ENCODE results near the gene ENPP6. TPM values are rescaled to one million over a fixed set of nuclear protein-coding genes. Genes with fewer than 3 reads are reported as not detected.
"Not testable (repeated sequence)": the region's sequence is repeated elsewhere in the genome, so short reads cannot be mapped to it uniquely, and the experiment has no call there.

ENPP6 gene
- polyA plus RNA-seq, 3 donors: 4.0 to 9.4 (median 7.9) TPM

GRCh38 chr4:184151988-184152485 lies 65.6 kb downstream of the ENPP6 start:
- no peak for DNase-seq

DNA sequence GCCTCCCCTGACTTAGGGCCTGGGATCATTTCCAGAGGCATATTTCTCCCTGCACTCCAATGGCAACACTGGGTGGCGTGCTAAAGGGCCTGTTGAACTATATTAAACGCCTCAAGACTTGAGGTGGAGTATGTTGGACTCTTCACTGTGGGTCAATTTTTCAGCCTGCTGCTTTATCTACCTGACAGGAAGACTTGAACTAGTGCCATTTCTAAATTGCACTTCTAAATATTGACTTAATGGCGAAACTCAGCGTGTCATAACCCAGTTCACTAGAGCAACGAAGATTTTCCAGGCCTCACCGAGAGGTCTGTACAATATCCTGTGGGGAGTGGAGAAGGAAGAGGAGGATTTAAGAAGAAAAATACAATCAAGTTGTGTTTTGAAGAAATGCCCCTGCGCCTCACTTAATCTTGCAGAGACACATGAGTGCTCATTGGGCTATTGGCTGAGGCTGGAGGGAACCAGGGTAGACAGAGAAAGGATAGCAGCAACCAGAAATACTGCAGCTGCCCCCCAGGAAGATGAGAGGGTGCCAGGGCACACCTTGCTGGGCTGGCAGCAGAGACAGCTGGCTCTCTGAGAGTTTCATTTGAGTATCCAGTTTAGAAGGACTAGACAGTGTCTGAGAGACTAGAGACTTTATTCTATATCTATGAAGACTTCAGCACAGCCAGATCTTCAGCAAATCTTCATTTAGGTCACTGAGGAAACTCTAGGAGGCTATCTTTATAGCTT lies 67.4 kb downstream of the ENPP6 start:
- no peak for DNase-seq

GRCh38 chr4:184148738-184149637 lies 68.7 kb downstream of the ENPP6 start:
- DNase-seq: no peak

GRCh38 chr4:184147858-184148737 lies 69.6 kb downstream of the ENPP6 start:
- DNase-seq: no peak

- no peak for DNase-seq
These were observed 70.7 kb downstream of the ENPP6 start for GRCh38 chr4:184146951-184147350.

GRCh38 chr4:184145596-184145995 lies 72.1 kb downstream of the ENPP6 start:
- DNase-seq: no peak

DNA sequence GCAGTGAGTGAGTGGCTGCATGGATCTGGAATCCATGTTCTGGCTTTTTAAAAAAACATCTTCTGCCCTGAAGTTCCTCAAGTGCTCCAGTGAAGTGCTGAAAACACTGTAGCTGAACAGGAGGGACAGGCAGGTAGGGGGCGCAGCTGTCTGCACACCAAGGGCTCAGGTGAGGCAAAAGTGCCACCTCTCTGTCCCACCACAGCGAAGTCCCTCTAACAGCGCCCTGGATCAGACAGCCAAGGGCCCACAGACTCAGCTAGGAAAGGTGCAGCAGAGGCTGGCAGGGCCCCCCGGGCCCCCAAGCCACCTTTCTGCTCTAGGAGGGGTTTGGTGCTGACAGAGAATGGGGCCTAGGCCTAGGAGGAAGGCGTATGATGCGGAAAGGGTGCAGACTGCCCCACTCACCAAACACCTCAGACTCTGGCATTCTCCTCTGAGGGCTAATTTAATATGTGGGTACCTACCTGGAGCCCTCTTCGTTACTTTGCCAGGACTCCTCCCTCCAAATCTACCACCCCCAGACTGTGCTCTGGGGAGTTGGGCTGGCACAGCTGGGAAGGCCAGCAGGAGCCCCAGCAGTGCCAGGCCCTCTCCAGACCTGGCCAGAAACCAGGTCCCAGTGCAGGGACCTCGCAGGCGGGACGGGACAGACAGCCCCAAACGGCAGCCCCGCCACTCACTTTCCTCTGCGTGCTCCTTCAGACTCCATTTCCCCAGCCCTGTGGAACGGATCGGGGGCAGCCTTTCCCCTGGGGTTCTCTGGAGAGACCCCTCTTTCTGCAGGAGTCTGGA lies 73.7 kb downstream of the ENPP6 start:
- no peak for DNase-seq

- no peak for DNase-seq
These were observed 75.3 kb downstream of the ENPP6 start for GRCh38 chr4:184142121-184143000.

- DNase-seq: not testable (repeated sequence)
These were observed 76.8 kb downstream of the ENPP6 start for GRCh38 chr4:184140901-184141300.

GRCh38 chr4:184136525-184136924 lies 81.1 kb downstream of the ENPP6 start:
- DNase-seq: no peak

GRCh38 chr4:184126800-184127199 lies 90.9 kb downstream of the ENPP6 start:
- DNase-seq: no peak

DNA sequence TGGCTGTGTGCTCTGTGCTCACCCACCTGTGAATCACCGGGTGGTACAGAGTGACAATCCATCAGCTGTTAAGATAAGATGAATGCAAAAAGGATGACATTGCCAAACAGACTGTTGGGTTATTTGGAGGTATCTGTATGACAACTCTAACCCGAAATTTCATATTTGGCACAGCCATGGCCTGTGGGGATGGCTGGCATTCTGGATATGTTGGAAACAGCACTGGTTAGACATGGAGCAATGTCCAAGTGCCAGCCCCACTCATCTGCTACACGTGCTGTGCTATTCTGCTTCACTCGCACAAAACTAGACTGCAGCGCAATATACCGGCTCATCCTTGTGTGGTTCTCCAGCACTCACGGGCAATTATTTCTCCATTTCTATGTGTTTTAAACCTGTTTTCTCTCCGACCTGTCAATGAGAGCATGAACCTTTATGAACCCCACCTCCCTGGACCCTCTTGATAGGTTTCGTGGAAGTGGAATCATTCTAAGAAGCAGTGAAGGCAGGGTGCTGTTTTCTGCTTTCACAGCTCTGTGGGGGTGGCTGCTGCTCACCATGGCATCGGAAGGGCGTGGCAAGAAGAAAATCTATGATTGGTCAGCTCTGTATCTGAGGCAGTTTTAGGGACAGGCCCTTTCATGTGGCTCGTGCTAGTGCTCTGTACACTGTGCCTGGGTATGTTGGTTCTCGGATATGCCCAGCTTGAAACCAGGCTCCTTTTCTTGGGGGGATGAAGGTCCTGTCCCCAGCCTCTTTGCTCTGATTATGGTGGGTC lies 94.9 kb downstream of the ENPP6 start:
- no peak for DNase-seq

- no peak for DNase-seq
These were observed 97.0 kb downstream of the ENPP6 start for GRCh38 chr4:184120549-184121127.

- DNase-seq: no peak
These were observed 99.9 kb downstream of the ENPP6 start for GRCh38 chr4:184117662-184118199.

DNA sequence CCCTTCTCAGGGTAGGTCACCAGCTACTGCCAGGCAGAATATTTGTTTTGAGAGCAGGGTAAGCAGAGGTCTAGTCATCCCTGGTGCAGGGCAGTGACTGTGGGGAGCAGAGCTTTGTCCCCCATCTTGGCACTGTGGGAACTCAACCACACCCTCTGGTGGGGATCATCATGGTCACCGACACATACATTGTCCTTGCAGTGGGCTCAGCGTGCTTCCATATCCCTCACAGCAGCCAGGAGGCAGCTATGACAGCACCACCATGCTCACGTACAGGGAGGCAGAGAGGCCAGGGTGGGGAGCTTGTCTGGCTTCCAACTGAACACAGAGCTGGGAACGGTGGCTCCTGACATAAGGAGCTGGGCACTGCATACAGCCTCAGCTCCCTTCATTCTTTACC lies 102.3 kb downstream of the ENPP6 start:
- no peak for DNase-seq

DNA sequence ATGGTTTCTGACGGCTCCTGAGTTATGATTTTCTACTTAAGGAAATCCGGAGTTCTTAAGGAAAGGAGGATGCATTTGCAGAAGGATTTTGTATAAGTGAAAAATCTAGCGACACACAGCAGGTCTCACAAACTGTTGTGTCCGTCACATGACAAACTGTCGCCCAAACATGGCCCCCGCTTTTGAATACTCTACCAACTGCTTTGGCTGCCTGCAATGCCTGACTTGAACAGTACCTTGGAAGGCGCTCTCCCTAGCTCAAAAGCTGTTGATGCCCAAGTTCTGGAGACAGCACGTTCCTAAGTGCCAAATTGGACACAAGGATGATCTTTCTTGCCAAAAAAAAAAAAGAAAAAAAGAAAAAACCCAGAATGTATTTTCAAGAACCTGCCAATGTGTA lies 103.2 kb downstream of the ENPP6 start:
- no peak for DNase-seq

- DNase-seq: no peak
These were observed 105.6 kb downstream of the ENPP6 start for GRCh38 chr4:184112006-184112550.

DNA sequence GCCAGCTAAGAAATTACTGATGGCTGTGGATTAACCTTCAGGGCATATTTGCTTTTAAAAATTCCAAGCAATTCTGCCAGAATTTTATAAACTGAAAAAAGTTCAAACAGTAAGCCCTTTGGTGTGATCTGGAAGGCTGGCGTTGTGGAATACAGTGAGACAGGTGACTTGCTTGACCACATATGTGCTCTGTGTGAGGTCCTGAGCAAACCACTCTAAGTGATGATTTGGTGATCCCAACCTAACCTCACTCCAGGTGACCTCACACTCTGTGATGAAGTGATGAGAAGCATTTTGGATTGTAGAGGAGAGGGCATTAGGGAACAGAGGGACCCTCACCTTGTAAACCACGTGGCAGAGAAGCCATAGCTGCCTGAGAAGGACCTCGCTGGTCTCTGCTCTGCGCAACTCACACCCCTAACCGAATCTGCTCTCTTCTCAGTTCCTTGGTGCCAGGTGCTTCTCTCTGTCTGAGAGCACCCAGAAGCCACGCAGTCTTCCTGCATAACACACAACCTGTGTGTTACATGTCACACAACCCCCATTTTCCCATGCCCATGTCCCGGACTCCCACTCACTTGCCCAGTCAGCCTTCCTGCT lies 106.3 kb downstream of the ENPP6 start:
- DNase-seq: no peak

All from renal pelvis (tissue), 4 donors.